HFFc6 (cell line): Measurements from ENCODE around the gene BST1. TPM values are rescaled to one million over a fixed set of nuclear protein-coding genes. Genes with fewer than 3 reads are reported as not detected.

ENCODE experiments used
- DNase-seq: peaks from one replicate; pipeline ENCODE4 v3.0.0-alpha.2; 2018
- H3K27ac Mint-ChIP-seq: 2 replicates; pipeline ENCODE4 v1.8.0; 2020; ENCODE audit warnings: mild to moderate bottlenecking, mixed read lengths
- H3K27me3 Mint-ChIP-seq: 2 replicates; pipeline ENCODE4 v1.8.0; 2021; ENCODE audit warnings: mild to moderate bottlenecking, moderate library complexity, mixed read lengths; ENCODE audit not compliant: insufficient read depth
- H3K36me3 Mint-ChIP-seq: 2 replicates; pipeline ENCODE4 v1.8.0; 2021; ENCODE audit warnings: low read depth, mixed read lengths
- H3K4me1 Mint-ChIP-seq: 2 replicates; pipeline ENCODE4 v1.8.0; 2020; ENCODE audit warnings: low read depth, mixed read lengths
- H3K4me3 Mint-ChIP-seq: 2 replicates; pipeline ENCODE4 v1.8.0; 2020; ENCODE audit warnings: mild to moderate bottlenecking, moderate library complexity, mixed read lengths
- H3K9me3 Mint-ChIP-seq: 2 replicates; pipeline ENCODE4 v1.8.0; 2020; ENCODE audit warnings: mild to moderate bottlenecking, mixed read lengths
- CTCF ChIP-seq: fragments of 200-600 bp; sonication (generic); IDR thresholded peaks from 2 replicates; pipeline ENCODE4 v1.5.0; 2021; ENCODE audit warnings: antibody characterized with exemption, mild to moderate bottlenecking
- total RNA-seq, 6 experiments: library from RNA; stranded (reverse); fragmentation: NEBNext Ultra II Directional; extraction: Animal tissue kit (Norgen Biotek cat#: 25700); gene quantifications; 2 replicates in 1 of 6; 3 replicates in 5 of 6; pipeline ENCODE4 v1.2.3, GENCODE V29; 2021

Gene BST1
- total RNA-seq, 6 experiments from 2014 or later, result 2.4 to 4.2 (median 2.8) TPM

GRCh38 chr4:15691346-15692135, 11.3 kb upstream of the BST1 start:
- Mint-ChIP-seq H3K36me3 (peaks cover 31% of the 10 kb centered on the region), H3K27me3 (no peaks in the 10 kb centered on the region; the same call in none of the 2 replicates), H3K4me3 (peak overlapping the region; percentile 63), H3K9me3 (no peaks in the 10 kb centered on the region), H3K4me1 (peaks cover 86% of the 10 kb centered on the region), H3K27ac (peak overlapping the region; percentile 79)
- peak; percentile 67 for DNase-seq
- TF ChIP-seq CTCF, result no peak

GRCh38 chr4:15692602-15693001, 10.3 kb upstream of the BST1 start:
- H3K27ac Mint-ChIP-seq, result peak overlapping the region; percentile 57; the same call in 1 of the 2 replicates
- peaks cover 87% of the 10 kb centered on the region for H3K4me1 Mint-ChIP-seq
- no peak for DNase-seq

GRCh38 chr4:15694431-15694830, 8.4 kb upstream of the BST1 start:
- H3K4me1 Mint-ChIP-seq, result peaks cover 69% of the 10 kb centered on the region
- no peaks in the 10 kb centered on the region for H3K9me3 Mint-ChIP-seq
- no peak for TF ChIP-seq CTCF
- H3K27me3 Mint-ChIP-seq, result no peaks in the 10 kb centered on the region; the same call in none of the 2 replicates
- no peak for DNase-seq
- no peak overlapping the region for H3K4me3 Mint-ChIP-seq
- no peak overlapping the region for H3K27ac Mint-ChIP-seq
- H3K36me3 Mint-ChIP-seq, result peaks cover 16% of the 10 kb centered on the region

More at GRCh38 chr4:15692602-15693001, 10.3 kb upstream of the BST1 start:
- H3K4me3 Mint-ChIP-seq, result no peak overlapping the region; the same call in 1 of the 2 replicates
- H3K36me3 Mint-ChIP-seq, result peaks cover 27% of the 10 kb centered on the region
- H3K27me3 Mint-ChIP-seq, result no peaks in the 10 kb centered on the region; the same call in none of the 2 replicates
- H3K9me3 Mint-ChIP-seq, result no peaks in the 10 kb centered on the region
- no peak for TF ChIP-seq CTCF

- Mint-ChIP-seq H3K9me3 (no peaks in the 10 kb centered on the region), H3K4me1 (peaks cover 60% of the 10 kb centered on the region), H3K27me3 (no peaks in the 10 kb centered on the region; the same call in none of the 2 replicates), H3K27ac (peak overlapping the region; percentile 79), H3K4me3 (peak overlapping the region; percentile 44), H3K36me3 (peaks cover 16% of the 10 kb centered on the region)
- peak; percentile 92 for DNase-seq
- peak; percentile 25; the same call in 1 of the 2 replicates for TF ChIP-seq CTCF
Measured at GRCh38 chr4:15695240-15695699, 7.6 kb upstream of the BST1 start.

- peaks cover 56% of the 10 kb centered on the region for H3K4me1 Mint-ChIP-seq
Measured at GRCh38 chr4:15695729-15696128, 7.1 kb upstream of the BST1 start.

More at GRCh38 chr4:15695729-15696128, 7.1 kb upstream of the BST1 start:
- no peak for TF ChIP-seq CTCF
- H3K36me3 Mint-ChIP-seq, result peaks cover 16% of the 10 kb centered on the region
- H3K4me3 Mint-ChIP-seq, result peak overlapping the region; percentile 44
- H3K9me3 Mint-ChIP-seq, result no peaks in the 10 kb centered on the region
- DNase-seq, result no peak
- H3K27me3 Mint-ChIP-seq, result no peaks in the 10 kb centered on the region; the same call in none of the 2 replicates
- no peak overlapping the region; the same call in none of the 2 replicates for H3K27ac Mint-ChIP-seq
